NCI-H510A treated with DMSO at 0.1 percent for 48 hours (cell line): ENCODE measurements around the gene EYS.

Source experiments
- DNase-seq: peaks from one replicate; lab custom pipeline; 2025; lab: John Stamatoyannopoulos, UW

EYS gene

DNA sequence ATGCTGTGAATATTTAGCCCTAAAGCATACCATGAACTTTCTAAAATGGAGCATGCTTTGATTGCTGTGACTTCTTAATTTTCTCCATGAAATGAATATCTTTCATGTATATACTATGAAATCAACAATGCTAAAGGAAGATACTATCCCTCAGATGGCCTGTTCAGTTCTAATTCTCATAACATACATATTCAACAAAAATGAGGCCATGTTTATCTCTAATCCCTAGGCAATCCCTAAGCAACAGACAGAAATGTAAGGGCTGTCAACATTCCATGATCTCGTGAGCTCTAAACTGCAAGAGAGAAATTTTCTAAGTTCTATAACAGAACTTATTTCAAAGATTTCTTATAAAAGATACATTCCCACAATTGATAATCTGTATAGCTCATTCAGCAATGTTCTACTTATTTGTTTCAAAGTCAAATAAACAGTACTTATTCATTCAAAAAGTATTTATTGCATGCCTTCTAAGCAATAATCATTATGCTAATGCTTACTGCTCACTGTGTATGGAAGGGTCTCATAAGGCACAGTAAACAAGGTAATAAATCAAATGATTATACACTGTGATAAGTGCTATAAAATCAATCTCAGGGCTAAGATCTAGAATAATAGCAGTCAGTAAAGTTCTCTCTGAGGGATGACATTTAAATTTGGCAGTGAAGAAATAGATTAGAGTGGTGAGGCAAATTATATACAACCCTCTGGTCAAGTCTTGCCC, 1578.6 kb downstream of the EYS start:
- no peak for DNase-seq

DNA sequence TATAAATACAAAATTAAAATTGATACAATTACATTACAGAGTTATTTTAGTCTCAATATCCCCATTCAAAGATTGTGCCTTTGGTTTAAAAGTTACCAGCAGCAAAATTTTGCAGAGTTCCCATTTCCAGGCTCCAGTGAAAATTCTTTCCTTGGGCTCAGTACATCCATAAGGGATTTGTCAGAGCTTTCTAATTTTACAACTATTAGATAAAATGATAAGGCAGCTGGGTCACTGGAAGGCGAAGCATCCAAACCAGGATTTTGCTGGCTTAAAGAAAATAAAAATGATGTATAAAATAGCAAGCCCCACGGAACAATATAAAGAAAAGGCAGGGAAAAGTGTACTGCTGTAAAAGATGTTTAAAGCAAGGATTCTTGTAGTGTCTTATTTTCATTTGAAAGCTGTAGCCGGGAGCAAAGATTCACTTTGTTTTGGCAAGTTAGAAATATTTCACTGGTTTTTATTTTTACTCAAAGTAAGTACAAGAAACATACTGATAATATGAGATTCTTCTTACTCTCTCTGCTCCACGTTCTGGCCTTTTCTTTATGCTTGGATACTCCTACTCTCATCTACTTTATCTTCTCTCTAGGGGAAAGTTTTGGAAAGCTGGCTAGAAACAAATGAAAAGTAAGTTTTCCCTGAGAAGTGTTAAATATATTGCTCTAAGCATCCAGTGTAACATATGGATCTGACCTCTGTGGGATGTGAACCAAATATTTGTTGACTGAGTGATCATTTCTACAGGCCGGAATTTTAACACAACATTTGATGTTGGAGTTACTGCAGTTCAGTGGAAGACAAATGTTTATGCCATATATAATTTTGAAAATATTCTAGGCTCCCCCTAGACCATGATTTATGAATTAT, 1583.0 kb downstream of the EYS start:
- no peak for DNase-seq

DNA sequence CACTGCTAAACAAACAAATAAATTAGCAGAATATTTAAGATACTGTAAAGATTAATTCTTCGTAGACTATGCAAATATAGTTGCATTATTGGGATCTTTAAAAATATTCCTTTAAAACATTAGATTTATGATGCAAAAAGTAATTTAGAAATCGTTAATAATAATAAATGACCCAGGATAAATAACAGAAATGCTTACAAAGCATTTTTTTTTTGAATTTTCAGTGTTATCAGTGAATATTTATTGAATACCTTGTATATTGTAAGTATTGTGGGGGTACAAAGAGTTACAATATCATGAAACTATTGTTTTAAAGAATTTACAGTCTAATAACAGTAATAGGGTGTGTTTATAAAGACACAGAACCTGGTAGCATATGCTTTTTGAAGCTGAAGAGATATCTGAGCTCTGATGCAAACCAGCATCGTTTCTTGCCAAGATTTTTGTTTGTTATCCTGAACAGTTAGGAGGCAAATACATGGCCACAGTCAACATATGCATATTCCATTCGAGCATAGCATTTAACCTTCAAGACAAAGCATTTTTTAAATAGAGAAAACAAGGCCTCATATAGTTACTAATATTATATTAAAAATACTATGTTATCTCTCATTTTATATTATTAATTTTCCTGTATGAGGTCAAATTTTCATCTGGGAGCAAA, 1584.2 kb downstream of the EYS start:
- DNase-seq, result no peak

DNA sequence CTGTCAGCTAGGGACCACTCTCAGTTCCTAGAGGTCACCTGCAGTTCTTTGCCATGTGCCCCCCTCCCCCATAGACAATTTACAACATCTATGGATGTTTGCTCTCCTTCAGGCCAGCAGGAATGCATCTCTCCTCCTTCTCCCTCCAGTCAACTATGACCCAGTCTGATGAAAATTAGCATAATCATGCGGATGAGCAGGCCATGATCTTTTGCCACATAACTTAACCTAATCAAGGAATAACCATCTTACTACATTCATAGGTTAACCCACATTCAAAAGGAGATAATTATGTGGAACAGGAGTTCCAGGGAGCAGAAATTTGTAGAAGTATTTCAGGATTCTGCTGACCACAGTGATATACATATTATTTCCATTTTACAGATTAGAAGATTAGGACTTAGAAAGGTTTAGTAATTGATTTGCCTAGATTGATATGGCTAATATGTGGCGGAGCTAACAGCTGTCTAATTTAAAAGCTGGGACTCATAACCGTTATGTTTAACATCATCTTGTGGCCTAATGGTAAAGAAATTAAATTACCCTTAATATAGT, 1585.9 kb downstream of the EYS start:
- DNase-seq, result no peak

DNA sequence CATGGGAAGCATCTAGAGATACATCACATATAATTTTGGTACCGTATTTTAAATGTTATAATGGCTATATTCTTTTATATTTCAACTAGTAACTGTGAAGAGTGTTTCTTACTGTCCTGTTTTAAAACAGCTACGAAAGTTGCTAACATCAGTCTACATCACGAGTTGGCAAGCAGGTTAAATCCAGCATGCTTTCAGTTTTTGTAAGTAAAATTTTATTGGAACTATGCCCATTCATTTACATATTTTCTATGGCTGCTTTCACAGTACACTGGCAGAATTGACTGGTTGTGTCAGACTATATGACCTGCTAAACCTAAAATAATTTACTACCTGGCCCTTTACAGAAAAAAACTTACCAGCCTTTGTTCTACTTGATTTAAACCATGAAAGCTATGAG, 1593.3 kb downstream of the EYS start:
- no peak for DNase-seq

DNA sequence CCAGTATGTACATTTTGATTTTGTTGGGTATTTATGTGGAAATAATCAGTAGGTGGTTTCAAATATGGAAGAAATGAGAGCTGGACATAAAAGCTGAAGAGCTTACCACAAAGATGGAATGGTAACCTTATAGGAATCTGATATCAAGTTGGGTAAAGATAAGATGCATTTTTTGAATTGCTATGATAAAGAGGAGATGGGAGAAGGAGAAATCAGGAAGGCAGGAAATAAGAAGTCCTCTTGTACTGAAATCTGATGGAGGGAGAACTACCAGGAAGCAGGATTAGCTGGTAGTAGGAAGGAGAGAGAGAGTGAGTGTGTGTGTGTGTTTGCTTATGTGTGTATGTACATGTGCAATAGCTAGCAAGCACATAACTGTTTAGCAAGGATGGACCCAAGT, 1603.0 kb downstream of the EYS start:
- DNase-seq, result no peak

DNA sequence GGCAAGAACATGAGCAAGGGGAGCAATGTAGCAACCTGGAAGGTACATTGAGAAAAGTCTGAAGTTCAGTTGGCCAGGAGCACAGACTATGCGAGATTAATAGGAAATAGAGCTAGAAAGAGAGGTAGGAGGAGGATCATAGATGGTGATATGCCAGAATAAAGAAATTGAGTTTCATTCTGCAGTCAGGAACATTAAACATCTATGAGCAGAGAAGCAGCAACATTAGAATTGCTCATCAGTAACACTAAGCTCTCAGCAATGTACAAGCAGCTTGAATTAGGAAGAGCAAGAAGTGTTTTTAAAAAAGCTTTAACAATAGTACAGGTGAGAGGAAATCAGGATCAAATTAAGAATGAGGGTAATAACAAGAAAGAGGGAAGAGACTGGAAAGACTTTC, 1603.5 kb downstream of the EYS start:
- no peak for DNase-seq

DNA sequence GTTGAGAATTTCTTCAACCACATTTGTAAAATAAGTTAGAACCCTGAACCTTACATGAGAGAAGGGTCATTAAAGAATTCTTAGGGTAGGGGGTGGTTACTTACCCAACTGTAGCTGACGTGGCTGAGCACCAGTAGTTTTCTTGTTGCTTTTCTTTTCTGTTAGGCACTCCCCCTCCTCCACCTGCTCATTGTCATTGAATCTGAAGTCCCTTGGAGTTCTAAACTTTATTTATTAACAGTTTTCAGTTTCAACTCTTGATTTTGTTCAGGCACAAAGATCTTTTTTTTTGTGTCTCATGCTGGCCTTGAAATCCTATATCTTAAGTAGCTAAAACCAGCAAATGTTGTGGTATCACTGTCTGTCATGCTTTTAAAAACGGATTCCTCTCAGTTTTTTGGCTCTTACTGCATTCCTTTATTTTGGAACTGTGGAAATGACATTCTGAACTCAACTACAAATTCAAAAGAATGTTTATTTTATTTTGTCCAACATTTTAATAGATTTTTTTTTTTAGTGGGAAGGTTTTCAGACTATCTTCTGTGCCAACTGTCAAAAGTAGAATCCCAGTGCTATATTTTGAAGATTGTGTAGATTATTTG, 1606.2 kb downstream of the EYS start:
- no peak for DNase-seq

DNA sequence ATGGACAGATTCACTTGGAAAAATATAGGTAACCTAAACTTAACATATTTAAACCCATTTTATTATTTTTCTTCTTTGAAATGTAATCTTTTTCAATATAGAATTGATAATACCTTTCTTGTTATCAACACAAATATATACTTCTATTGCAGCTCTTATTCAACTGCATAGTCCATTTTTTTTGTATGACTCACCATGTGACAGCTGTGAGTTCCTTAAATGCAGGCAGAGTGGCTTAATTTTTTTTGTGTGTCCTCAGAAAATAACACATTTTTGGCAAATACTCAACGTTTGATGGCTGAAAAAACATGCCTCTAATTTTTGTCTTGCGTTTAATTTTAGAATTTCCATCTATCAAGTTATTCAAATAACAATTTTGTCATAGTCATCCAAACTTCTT, 1616.7 kb downstream of the EYS start:
- DNase-seq, result no peak

DNA sequence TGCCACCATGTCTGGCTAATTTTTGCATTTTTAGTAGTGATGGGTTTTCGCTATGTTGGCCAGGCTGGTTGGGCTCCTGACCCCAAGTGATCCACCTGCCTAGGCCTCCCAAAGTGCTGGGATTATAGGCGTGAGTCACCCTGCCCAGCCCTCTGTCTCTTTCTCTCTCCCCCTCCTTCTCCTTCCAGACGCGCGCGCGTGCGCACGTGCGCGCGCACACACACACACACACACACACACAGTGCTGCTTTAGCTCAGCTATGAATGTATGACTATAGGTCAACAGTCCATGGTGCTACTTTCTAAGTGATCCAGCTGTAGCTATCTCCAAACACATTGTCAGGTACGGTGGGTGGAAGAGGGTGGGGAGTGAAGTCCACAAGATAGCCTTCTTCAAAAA, 1621.9 kb downstream of the EYS start:
- DNase-seq, result no peak

DNA sequence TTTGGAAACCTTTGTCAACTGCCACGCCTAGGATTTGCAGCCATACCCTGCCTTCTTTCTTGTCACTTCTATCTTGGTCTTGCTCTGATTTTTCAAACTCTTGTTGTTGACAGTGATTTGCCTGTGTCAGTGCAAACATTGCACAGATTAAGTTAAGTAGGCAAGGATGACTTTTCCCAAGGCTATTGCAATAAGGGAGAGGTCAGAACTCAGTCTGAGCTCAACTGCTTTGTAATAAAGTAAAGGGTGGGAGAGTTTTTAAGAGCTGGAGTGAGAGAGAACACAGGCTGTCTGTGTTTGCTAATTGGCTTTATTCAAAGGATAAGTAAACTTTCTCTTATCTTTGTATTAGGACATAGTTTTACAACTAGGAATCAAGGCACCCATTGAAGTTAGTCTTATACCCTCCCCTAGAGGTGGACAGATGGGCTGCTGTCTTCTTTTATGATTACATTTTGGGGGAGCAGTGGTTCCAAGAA, 1622.8 kb downstream of the EYS start:
- DNase-seq, result no peak

DNA sequence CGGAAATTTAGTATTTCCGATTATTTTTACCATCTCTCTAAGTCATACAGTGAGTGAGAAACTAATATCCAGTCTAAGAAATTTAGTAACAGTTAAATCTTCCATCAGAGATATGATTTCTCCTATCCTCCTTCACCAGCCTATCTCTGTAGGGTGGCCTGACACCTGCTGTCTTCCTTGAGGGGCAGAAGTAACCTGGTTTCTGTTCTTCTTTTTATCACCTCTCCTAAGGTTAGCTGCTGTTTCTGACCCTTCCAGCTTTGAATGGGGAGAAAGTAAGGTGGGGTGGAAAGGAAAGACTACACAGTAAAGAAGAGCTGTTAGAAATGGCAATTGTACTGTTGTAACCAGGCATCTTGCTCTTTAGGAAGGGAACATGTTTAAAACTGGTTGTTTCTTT, 1623.8 kb downstream of the EYS start:
- no peak for DNase-seq

DNA sequence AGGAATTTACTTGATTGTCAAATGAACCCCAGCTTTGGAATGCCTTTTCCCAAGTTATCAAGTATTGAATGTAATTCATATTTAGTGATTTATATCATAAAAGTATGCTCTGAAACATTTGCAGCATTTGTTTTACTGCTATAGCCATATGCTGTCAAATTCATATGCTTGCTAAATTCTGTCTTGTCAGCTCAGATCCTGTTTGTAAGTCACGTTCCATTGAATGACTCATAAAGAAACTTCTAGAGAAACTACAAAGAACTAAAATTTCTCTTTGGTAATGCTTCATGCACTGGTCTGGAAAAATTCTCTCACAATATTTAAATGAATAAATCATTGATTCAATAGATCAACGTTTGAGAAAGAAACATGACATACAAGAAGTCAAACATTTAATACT, 1625.6 kb downstream of the EYS start:
- DNase-seq, result no peak

DNA sequence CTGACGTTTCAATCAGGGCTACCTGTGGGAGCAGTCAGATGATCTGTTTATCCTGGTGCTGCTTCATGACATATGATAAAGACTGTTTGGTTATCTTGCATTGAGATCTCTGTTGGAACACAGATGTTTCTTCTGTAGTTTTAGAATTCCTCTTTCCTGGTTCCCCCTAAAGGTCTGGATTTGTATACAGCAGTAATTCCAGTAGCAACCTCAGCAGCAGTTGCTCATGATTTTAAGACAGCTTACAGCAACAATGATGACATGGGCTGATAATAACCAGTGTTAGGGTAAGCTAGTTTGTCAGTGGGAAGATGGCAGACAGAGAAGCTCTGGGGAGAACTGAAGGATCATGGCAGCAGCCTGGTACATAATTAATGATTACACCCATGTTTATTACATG, 1632.0 kb downstream of the EYS start:
- DNase-seq, result no peak

DNA sequence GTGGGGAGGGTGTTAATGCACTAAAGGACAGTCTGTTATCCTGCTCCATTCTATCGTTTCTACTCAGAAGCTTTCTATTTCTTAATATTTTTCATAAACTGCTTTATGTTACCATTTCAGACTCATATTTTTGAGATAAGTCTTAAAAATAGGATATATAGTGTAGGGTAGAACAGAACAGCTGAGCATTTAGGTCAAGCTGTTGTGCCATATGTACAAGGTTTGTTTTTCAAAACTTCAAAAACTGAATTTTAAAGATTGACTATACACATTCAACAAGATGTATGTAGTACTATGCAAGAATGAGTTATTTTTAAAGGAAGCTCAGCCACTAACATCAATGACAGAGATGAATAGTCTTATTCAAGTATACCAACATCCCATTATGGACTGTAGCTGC, 1634.3 kb downstream of the EYS start:
- no peak for DNase-seq

DNA sequence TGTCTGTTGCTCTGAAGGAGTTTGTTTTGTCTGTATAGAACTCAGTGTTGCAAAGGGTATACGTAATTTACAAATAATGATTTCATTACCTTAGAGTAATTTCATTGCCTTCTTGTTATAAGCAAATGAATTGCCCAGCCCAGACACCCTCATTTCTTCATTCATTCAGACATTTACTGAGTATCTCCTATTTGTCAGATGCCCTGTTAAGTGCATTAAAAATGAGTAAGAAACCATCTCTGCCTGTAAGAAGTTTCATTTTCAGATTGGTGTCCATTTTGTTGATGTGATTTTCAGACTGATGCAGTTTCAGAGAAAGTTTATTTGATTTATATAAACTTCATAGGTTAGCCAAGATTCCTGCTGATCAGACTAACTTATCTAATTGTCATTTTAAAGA, 1642.1 kb downstream of the EYS start:
- DNase-seq, result no peak

DNA sequence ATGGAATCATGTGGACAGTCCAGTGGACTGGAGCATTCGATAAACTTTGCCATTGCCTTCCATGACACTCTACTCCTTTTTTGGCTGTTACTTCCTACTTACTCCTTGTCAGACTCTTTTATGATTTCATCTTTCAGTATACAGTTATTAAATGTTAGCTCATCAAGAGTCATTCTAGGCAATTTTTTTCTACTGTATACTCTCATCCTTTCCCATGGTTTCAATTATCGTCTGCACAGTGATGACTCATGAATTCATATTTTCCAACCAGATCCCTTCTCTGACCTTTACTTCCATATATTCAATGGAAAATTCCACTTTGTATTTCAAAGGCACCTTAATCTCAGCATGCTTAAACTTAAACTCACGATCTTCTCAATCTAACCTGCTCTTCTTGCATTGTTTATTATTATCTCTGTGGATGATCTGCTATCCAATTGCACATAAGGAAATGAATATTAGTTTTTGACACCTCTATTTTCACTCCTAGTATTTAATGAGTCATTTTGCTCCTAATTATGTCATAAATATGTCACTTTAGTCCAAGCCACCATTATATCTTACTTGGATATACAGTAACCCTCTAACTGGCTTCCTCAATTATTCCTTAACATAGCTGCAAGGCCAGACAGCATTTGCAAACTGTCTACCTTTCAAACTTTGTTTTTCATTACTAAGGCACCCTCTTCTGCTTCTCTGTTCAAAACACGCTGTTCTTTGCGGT, 1643.9 kb downstream of the EYS start:
- DNase-seq, result no peak

DNA sequence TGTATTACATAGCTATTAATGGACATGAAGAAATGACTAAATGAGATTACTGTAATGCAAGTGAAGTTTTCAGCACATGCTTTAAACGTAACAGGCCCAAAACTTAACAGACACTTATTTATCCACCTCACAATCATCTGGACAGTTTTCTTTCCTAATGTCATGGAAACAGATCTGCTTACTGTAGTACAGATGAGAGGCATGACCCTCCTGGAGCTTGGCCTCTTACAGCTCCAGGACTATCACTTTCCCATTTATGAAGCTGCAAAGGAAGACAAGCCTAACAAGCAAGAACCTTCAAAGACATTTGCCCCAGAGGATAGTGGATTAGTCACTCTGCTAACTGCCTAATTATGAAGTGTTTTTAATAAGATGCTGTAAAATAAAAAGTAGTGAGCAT, 1652.2 kb downstream of the EYS start:
- no peak for DNase-seq

DNA sequence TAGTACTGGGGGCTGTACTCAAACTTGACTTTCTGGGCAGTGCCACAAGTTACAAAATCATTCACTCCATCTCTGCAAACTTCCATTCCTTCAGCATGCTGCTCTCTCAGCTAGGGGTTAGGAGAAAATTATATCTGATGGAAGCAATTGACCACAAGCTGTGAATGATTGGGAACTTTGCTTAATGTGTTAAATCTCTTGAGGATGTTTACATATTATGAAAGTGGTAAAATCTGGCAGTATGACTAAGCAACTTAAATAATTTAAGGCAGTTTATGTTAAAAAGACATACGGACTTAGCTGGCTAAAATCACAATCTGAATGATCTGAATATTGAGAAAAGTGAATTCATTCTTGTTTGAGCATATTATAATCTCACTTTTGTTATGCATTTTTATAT, 1656.4 kb downstream of the EYS start:
- DNase-seq, result no peak

DNA sequence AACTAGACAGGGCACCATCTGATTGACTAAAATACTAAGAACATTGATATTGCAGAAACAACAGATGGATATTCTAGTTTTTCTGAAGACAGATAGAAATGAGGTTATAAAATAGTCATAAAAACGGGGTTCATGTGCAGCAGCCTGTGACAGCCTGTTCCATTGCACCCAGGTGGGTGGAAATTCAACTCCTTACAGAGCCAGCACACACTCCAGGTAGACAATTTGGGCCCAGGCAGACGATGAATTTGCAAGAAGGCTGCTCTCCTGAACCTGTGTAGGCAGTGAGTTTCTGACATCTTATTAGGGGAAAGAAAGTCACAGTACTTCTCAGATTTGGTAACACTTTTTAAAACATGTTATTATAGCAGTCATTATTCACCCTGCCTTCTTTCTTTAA, 1657.3 kb downstream of the EYS start:
- no peak for DNase-seq

DNA sequence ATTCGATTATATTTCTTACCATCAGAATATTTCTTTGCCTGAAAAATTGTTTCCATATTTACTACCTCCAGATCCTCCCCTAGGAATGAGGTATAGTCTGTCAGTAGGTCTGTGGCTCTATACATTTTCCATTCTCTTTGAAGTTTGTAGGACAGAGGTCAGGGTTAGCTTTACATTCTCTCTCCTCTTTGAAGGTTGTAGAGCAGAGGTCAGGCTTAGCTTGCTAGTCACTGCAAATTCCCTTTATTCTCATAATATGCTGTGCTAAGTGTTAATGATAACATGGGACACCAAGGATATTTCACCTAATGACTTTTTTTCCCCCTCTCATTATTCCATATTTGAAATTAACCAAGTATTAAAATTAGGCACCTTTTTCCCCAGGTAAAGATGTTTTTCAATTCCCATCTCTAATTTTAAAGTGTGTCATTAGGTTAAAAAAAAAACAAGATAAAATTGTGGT, 1660.2 kb downstream of the EYS start:
- no peak for DNase-seq
